Activated CD8-positive, alpha-beta T cell treated with anti-CD3 and anti-CD28 coated beads for 36 hours (primary cell): ENCODE data around the gene MYH10. TPM values are rescaled to one million over a fixed set of nuclear protein-coding genes. Genes with fewer than 3 reads are reported as not detected.

ENCODE experiments used
- ATAC-seq: fragments of 200-7000 bp; cut with Tn5 transposase; one replicate; pipeline ENCODE4 v1.10.0; 2021; ENCODE audit warnings: mild to moderate bottlenecking, moderate library complexity
- CTCF ChIA-PET: fragments of 350-600 bp; sonication (Branson Sonifier 250); formaldehyde crosslinking; loops from one replicate; lab custom pipeline; 2021; ENCODE audit warnings: antibody characterized with exemption; lab: Charles Lee
- POLR2A ChIA-PET: fragments of 350-600 bp; sonication (Branson Sonifier 250); formaldehyde crosslinking; loops from one replicate; lab custom pipeline; 2021; ENCODE audit warnings: antibody characterized with exemption; lab: Charles Lee
- DNase-seq: peaks from one replicate; pipeline ENCODE4 v3.0.0-alpha.2; 2020
- H3K27ac Mint-ChIP-seq: one replicate; pipeline ENCODE4 v1.8.0; 2021; ENCODE audit warnings: mild to moderate bottlenecking, mixed read lengths
- H3K27me3 Mint-ChIP-seq: one replicate; pipeline ENCODE4 v1.8.0; 2021; ENCODE audit warnings: mixed read lengths
- H3K36me3 Mint-ChIP-seq: one replicate; pipeline ENCODE4 v1.8.0; 2021; ENCODE audit warnings: low read depth, mixed read lengths
- H3K4me1 Mint-ChIP-seq: one replicate; pipeline ENCODE4 v1.8.0; 2021; ENCODE audit warnings: low read depth, mixed read lengths
- H3K4me3 Mint-ChIP-seq: one replicate; pipeline ENCODE4 v1.8.0; 2021; ENCODE audit warnings: mild to moderate bottlenecking, moderate library complexity, mixed read lengths
- H3K9me3 Mint-ChIP-seq: one replicate; pipeline ENCODE4 v1.8.0; 2021; ENCODE audit warnings: mixed read lengths
- intact Hi-C: fragments of 100-400 bp; cut with micrococcal nuclease; formaldehyde crosslinking; loops from one replicate; pipeline ENCODE4 v1.10.0; 2022
- total RNA-seq, 2 experiments: library from RNA; stranded (reverse); gene quantifications; one replicate each; pipeline ENCODE4 v1.2.3, GENCODE V29; 2021
- TF ChIP-seq, protein P1 (sequence below): fragments of 200-600 bp; IDR thresholded peaks from one replicate; pipeline ENCODE4 v1.8.0; 2022; ENCODE audit warnings: antibody characterized with exemption, mild to moderate bottlenecking

MYH10 gene
- total RNA-seq, 2 experiments from 2014 or later: 19.9 to 23.7 TPM

DNA sequence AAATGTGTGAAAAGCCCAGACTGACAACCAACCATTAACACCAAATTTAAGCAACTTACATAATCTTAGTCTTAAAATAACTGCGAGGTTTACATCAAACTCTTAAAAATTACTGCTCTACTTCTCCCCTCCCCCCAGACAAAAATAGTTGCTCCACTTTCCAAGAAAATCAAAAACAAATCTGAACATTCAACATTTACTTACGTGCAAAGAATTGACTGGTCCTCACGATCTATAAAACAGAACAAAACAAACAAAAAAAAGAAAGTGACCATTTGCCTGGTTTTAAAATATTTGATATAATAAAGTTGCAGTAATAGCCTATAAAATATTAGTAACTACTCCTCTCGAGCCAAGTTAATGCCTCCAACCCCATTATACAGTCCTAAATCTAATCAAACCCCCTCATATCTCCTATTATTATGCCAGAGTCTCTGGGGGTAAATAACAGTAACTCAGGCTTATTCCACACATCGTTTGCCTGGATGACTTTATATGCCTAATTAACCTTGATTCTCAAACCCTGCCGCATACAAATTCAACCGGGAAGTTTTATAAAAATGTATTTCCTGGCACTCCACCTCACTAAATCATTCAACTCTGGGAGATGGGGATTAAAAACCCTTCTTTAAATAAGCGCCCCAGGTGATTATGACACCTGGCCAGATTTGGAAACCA lies 41.5 kb downstream of the MYH10 start:
- DNase-seq (no peak), ATAC-seq (no peak)
- CTCF ChIA-PET: interaction anchor here (1.1 kb wide), 1 partner anchor 10 kb away, joined by 4 read pairs; no protein-coding TSS in a partner anchor
- TF ChIP-seq, protein P1, sequence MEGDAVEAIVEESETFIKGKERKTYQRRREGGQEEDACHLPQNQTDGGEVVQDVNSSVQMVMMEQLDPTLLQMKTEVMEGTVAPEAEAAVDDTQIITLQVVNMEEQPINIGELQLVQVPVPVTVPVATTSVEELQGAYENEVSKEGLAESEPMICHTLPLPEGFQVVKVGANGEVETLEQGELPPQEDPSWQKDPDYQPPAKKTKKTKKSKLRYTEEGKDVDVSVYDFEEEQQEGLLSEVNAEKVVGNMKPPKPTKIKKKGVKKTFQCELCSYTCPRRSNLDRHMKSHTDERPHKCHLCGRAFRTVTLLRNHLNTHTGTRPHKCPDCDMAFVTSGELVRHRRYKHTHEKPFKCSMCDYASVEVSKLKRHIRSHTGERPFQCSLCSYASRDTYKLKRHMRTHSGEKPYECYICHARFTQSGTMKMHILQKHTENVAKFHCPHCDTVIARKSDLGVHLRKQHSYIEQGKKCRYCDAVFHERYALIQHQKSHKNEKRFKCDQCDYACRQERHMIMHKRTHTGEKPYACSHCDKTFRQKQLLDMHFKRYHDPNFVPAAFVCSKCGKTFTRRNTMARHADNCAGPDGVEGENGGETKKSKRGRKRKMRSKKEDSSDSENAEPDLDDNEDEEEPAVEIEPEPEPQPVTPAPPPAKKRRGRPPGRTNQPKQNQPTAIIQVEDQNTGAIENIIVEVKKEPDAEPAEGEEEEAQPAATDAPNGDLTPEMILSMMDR: no peak
- H3K27me3 Mint-ChIP-seq: peaks cover 7% of the 10 kb centered on the region
- no peak overlapping the region for H3K4me3 Mint-ChIP-seq
- intact Hi-C loops: no loop called here
- H3K36me3 Mint-ChIP-seq: no peaks in the 10 kb centered on the region
- no peaks in the 10 kb centered on the region for H3K4me1 Mint-ChIP-seq
- no peak overlapping the region for H3K27ac Mint-ChIP-seq
- POLR2A ChIA-PET: no interaction called here
- H3K9me3 Mint-ChIP-seq: no peaks in the 10 kb centered on the region

DNA sequence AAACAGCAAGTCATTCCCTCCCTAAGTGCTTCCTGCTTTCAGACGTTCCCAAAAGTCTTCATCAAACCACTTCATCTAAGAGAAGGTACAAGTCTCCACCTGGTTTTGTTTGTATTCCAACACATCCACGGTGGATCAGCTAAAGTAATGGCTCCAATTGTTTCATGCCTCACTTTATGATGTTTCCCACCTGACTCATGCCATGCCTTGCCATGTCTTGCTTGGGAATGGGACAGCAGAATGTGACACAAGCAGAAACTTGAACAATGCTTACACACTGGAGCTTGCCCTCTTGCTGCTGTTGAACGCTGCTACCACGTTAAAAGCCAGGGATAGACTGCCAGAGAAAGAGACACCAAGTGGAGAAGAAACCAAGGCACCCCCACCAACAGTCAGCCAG lies 43.8 kb downstream of the MYH10 start:
- H3K36me3 Mint-ChIP-seq: no peaks in the 10 kb centered on the region
- intact Hi-C loops: no loop called here
- DNase-seq (no peak), ATAC-seq (no peak)
- peaks cover 7% of the 10 kb centered on the region for H3K27me3 Mint-ChIP-seq
- TF ChIP-seq, protein P1: no peak
- no peak overlapping the region for H3K4me3 Mint-ChIP-seq
- no peaks in the 10 kb centered on the region for H3K9me3 Mint-ChIP-seq
- CTCF ChIA-PET: no interaction called here
- H3K27ac Mint-ChIP-seq: no peak overlapping the region
- H3K4me1 Mint-ChIP-seq: no peaks in the 10 kb centered on the region
- POLR2A ChIA-PET: no interaction called here

DNA sequence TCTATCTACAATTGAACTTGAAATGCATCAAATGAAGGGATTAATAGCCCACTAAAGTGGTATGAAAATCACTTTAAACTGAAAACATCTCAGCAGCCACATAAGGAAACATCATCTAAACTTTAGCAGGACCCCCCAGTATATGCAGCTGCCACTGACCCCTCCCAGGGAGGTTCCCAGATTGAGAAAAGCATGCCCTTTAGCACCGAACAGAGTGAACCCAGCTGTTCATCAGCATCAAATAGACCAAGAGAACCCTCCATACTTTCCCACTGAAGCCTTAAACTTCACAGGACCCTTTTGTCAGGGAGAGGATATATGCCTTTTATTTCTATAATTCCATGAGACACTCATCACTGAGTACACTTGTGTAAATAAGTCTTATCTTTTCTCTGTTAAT lies 44.6 kb downstream of the MYH10 start:
- DNase-seq: no peak
- TF ChIP-seq, protein P1: no peak
- Mint-ChIP-seq H3K9me3 (no peaks in the 10 kb centered on the region), H3K27ac (no peak overlapping the region), H3K36me3 (no peaks in the 10 kb centered on the region), H3K4me3 (no peak overlapping the region), H3K27me3 (peaks cover 7% of the 10 kb centered on the region), H3K4me1 (peaks cover 6% of the 10 kb centered on the region)
- intact Hi-C loops: no loop called here
- no peak for ATAC-seq
- ChIA-PET POLR2A (interaction anchor here (0.7 kb wide), 2 partner anchors 15 to 146 kb away, joined by 3 to 4 read pairs; no protein-coding TSS in a partner anchor), CTCF (no interaction called here)

DNA sequence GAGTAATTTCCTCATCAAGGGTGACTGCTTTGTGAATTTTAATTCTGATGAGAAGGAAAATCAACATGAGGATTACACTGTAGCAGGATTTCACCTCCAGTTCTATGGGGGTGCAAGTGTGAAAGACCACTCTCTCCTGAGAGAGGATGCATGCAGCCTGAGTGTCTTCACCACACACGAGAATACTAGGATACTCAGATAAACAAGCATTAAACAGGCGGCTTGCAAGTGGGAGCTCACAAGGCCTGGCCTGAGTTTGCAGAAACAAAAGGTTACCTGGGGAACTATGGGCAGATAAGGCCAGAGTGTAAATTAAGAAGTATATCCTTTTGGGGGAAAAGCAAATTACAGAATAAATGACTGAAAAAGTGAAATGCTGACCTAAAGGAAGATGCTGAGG lies 46.6 kb downstream of the MYH10 start:
- H3K27me3 Mint-ChIP-seq: peaks cover 7% of the 10 kb centered on the region
- ATAC-seq: no peak
- intact Hi-C loops: no loop called here
- ChIA-PET CTCF (no interaction called here), POLR2A (no interaction called here)
- H3K36me3 Mint-ChIP-seq: no peaks in the 10 kb centered on the region
- no peak for DNase-seq
- TF ChIP-seq, protein P1: no peak
- H3K27ac Mint-ChIP-seq: no peak overlapping the region
- no peak overlapping the region for H3K4me3 Mint-ChIP-seq
- no peaks in the 10 kb centered on the region for H3K9me3 Mint-ChIP-seq
- peaks cover 10% of the 10 kb centered on the region for H3K4me1 Mint-ChIP-seq

DNA sequence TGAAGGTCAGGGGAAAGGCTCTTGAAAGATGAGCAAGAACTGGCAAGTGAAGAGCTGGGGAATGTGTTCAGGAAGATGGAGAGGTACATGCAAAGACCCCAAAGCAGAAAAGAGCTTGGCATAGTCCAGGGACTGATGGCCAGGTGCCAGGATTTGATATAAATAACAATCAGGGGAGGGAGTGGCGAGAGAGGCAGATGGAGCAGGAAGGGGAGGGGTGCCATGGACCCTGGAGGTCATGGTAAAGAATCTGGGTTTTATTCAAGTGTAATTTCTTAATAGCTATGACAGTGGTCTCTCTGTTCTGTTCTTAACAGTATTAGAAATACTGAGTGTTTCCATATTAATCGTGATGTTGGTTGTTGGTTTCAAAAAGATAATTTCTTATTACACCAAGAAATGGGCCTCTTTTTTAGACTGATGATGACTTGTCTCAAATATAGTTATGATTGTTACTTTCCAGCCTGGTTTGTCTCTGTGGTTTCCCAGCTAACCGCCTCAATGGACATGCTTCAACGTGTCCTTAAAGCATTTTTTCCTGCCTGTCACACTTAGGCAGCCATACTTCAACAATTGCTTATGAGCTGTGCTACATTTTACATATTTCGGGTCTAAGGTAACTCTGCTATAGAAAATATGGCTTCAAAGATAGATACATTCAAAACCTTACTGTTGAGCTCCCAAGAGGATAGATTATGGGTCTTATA lies 49.4 kb downstream of the MYH10 start:
- intact Hi-C loops: no loop called here
- H3K27ac Mint-ChIP-seq: peak overlapping the region; percentile 37
- H3K4me3 Mint-ChIP-seq: no peak overlapping the region
- H3K9me3 Mint-ChIP-seq: no peaks in the 10 kb centered on the region
- H3K4me1 Mint-ChIP-seq: peaks cover 10% of the 10 kb centered on the region
- no peaks in the 10 kb centered on the region for H3K36me3 Mint-ChIP-seq
- no peaks in the 10 kb centered on the region for H3K27me3 Mint-ChIP-seq
- ChIA-PET POLR2A (no interaction called here), CTCF (no interaction called here)
- TF ChIP-seq, protein P1: no peak
- DNase-seq (peak; percentile 54), ATAC-seq (peak; percentile 58)
